Endometrium (tissue), 2 donors: ENCODE data around the gene VAT1L.

Experiments used
- FAIRE-seq: peaks from 2 replicates; lab custom pipeline; 2012; peaks lifted over from hg19 to GRCh38; lab: Jason Lieb, UNC
- donor health status: control.
- donor health status: control.

The VAT1L gene

DNA sequence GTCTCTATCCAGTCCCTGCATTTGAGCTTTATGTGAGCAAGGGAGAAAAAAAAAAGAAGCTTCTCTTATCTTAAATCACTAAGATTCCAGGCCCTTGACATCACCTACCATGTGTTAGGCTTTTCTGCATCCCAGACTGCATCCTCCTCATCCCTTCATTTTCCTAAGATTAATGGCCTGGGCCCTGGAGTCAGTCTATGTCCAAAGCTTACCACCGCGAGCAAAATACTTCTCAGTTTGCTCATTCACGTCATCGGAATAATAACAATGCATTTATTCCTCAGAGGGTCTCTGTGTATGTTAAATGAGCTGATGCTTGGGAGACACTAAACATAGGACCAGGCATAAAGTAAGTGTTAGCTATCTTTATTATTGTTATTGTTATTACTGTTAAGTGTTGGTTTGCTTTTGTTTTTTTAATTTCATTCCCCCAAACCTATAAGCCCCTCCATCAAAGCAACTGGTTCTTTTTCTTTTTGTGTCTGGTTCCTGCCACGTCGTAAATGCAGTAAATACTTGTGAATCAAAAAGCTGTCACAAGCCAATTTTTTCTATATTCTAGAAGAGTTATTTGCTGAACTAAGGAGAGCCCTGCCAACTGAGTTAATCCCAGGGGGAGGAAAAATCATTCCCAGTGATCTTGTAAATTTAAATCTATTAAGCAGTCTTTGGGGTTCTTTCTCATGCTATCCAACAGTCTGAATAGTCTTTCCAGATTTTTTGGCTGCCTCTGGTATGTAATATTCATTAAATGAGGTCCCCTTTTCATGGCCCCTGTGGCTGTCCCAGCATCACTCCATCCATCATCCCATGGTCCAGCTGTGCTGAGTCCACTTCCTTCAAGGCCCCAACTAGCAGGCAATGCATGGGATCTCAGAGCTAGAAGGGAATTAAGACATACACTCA lies 46.5 kb downstream of the VAT1L start:
- no peak for FAIRE-seq

DNA sequence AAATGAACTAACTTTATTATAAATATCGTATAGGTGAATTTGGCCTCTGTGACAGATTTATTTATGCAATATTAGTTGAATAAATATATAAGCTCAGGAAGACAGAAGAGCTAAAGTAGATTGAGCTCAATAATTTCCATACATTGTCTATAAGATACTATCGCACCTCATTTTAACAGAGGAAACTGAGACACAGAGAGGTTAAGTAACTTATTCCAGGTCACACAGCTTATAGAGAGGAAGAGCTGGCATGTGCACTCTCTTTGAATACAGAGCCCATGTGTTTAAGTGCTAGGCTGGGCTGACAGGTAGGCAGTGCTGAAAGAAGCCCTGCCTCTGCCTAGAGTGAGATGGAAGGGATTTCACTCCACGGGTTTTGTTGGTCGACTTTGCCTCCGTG lies 48.4 kb downstream of the VAT1L start:
- no peak for FAIRE-seq

GRCh38 chr16:77838597-77839255 lies 50.4 kb downstream of the VAT1L start:
- FAIRE-seq = no peak

DNA sequence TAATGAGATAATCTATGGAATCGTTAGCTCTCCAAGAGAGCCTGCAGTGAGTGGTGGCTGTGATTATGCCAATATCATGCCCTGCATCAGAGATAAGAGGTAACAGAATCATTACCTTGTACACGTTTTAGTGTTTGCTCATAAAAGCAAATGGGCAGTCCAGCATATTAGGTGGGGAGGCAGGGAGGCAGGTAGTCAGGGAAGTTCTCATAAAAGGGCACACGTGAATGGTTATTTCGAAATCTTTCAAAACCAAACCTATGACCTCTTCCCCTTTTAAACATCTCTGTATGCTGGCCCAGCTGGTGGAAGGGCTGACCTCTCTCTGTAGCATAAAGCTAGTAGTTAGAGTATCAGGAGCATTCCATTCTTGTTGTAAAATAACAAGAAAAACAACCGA lies 51.7 kb downstream of the VAT1L start:
- no peak for FAIRE-seq

DNA sequence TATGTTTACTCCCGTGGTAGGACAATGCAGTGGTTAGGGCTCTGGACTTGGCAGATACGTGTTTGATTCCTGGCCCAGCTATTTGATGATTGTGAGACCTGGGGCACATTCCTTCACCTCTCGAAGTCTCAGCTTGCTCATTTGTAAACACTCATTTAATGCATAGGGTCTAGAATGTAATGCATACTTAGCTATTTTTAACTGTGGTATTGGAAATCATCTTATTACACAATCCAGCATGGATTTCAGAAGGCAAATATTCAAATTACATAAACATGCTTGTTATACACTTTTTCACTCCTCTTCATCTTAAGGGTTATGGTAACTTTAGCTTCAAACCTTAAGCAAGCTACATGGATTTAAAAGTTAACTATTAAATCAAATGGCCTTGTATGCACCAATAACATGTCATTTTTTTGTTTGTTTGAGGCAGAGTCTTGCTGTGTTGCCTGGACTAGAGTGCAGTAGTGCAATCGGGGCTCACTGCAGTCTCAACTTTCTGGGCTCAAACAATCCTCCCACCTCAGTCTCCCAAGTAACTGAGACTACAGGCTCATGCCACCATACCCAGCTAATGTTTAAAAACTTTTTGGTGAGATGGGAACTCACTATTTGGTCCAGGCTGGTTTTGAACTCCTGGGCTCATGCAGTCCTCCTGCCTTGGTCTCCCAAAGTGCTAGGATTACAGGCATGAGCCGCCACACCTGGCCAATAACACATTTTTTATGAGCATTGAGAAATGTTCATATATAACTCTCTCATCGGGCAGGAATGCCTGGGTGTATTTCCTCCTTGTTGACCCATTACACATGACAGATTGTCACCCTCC lies 52.5 kb downstream of the VAT1L start:
- no peak for FAIRE-seq

DNA sequence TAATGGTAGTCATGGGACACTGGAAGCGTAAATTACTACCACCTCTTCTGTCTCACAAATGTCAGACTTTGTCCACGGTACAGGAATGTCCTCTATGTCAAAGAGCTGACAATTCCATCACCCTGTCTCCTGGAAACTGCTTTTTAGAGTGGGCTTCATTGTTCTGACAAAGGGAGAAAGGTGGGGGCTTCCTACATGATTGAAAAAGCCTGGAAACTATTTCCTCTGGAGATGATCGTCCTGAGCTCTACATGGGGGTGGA lies 53.1 kb downstream of the VAT1L start:
- no peak for FAIRE-seq

DNA sequence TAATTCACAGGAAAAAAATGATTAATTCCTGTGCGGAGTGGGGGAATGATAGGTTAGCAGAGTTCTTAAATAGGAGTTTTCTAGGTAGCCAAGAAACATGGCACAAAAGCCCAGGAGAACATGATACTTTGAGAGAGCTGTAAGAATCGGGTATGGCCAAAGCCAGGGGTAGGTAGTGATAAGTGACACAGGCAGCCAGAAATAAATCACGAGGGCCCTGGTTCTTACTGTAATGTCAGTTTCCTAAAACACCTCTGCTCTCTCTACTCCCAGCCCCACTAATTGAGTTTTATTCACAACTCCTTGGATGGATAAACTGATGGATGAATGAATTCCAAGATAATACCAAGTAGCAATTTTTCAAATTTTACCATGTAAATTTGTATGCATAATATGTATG lies 54.1 kb downstream of the VAT1L start:
- no peak for FAIRE-seq

- FAIRE-seq = no peak
Observed at GRCh38 chr16:77843405-77843804, 55.0 kb downstream of the VAT1L start.

- no peak for FAIRE-seq
Observed at GRCh38 chr16:77844801-77845200, 56.4 kb downstream of the VAT1L start.

DNA sequence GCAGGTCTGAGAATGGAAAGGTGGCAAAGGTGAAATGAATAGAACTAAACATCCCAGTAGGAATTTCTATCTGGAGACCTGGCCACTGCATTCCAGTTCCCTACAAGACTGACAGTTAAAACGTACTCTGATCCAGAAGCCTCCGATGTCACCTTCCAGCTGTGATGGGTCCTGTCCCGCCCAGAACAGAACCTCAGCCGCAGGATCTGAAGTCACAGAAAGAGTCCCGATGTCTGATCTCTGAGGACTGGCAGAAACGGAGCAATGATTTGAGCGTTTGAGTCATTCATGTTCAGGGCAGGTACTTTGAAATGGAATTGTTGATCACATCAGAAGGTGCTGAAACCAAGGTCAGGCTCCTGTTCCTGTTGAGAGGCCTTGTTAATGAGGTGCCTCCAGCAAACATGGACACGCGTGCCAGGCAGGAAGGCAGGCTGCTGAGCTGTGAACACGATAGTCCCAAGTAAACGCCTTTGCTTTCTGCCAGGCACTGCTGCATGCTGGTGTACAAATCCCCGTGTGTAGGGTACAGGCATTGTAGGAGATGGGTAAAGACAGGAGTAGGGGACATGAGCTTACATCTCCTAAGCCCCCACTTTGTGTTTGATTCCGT lies 61.4 kb downstream of the VAT1L start:
- no peak for FAIRE-seq

GRCh38 chr16:77850636-77851333 lies 62.4 kb downstream of the VAT1L start:
- no peak for FAIRE-seq

DNA sequence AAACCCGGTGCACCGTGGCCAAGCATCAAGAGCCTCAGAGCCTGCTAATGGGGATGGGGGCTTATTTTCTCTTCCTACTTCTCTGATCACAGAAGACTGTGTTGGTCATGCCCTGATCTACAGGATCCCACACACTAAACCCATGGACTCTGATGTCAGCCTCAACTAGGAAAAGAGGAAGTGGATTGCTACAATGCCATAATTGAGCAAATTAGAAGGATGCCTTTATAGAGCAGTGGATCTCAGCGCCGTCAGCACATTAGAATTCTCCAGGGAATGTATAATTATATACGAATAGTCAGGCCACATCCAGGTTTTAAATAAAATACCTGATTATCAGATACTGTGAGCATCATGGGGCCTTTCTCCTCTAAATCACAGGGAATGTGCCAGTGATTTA lies 64.8 kb downstream of the VAT1L start:
- no peak for FAIRE-seq

GRCh38 chr16:77856438-77857160 lies 68.2 kb downstream of the VAT1L start:
- FAIRE-seq = no peak

GRCh38 chr16:77858060-77858459 lies 69.7 kb downstream of the VAT1L start:
- FAIRE-seq = no peak

DNA sequence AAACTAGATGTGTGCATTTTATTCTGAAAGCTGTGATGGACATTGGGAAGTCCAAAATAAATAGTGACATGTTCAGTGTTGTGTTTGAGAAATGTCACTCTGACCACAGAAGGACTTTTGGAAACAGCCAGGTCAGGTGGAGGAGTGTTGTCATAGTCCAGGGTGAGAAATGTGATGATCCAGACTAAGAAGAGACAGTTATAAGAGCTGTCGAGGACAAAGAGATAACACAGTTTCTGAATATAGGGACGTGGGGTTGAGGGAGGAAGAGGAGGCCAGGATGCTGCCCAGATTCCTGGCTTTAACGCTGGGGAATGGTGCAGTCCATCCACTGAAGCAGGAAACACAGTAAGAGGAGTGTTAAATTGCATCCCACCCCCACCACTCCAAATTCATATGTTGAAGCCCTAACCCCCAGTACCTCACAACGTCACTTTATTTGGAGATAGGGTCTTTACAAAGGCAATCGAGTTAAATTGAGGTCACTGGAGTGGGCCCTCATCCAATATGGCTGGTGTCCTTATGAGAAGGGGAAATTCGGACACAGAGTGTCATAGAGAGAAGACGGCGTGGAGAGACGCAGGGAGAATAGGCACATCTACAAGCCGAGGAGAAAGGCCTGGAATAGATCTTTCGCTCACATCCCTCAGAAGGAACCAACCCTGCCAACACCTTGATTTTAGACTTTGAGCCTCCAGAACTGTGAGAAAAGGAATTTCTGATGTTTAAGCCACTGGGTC lies 71.3 kb downstream of the VAT1L start:
- no peak for FAIRE-seq

GRCh38 chr16:77860953-77861352 lies 72.6 kb downstream of the VAT1L start:
- no peak for FAIRE-seq

DNA sequence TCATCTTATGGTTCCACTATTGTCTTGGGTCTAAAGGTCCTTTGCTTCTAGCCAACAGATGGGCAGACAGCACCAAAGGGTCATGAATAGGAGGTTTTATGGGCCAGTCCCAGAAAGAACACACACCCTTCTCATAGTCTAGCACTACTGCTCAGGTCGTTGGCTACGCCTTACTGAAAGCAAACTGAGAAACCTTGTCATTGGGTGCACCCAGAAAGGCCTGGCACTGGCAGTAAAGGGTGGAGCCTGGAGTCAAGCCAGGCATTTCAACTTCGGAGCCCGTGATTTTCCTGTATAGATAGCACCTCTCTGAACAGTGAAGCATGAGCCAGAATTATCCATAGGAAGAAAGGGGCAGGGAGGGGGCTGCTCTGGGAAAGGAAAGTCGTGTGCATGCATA lies 74.9 kb downstream of the VAT1L start:
- FAIRE-seq = no peak

- no peak for FAIRE-seq
Observed at GRCh38 chr16:77866752-77867151, 78.4 kb downstream of the VAT1L start.

DNA sequence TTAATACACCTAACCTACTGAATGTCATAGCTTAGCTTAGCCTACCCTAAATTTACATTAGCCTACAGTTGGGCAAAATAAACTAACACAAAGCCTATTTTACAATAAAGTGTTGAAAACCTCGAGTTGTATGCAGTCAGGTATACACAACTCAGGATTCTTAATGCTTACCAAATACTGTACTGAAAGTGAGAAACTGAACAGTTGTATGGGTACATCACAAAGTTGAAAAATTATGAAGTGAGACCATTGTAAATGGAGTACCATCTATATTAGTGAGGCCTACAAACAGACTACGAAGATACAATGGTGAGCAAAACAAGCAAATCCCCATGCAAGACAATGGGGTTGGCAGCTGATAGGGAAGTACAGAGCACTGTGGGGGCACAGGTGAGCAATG lies 79.7 kb downstream of the VAT1L start:
- FAIRE-seq = no peak

- no peak for FAIRE-seq
Observed at GRCh38 chr16:77868478-77868877, 80.1 kb downstream of the VAT1L start.
